ENCODE measurements around the gene CLSTN1. TPM values are rescaled to one million over a fixed set of nuclear protein-coding genes. Genes with fewer than 3 reads are reported as not detected.
A peak's percentile ranks its signal among the peaks of the same experiment; 100 is the strongest.

CLSTN1 gene
- total RNA-seq, 1 donor from 2014 or later, result 126 TPM

GRCh38 chr1:9835758-9836631 lies 12.2 kb upstream of the CLSTN1 start:
- H3K27me3 Mint-ChIP-seq (ENCODE audit: low read depth), result no peaks in the 10 kb centered on the region
- H3K4me1 Mint-ChIP-seq (ENCODE audit: low read depth), result peaks cover 9% of the 10 kb centered on the region
- no peak overlapping the region for H3K27ac Mint-ChIP-seq (ENCODE audit: unreplicated experiment)
- H3K9me3 Mint-ChIP-seq (ENCODE audit: low read depth), result no peaks in the 10 kb centered on the region
- no peaks in the 10 kb centered on the region for H3K36me3 Mint-ChIP-seq (ENCODE audit: low read depth)
- DNase-seq (ENCODE audit: low spot score), result peak; percentile 82
- no peak for TF ChIP-seq CTCF (IDR thresholded peaks at IDR 0.05)
- H3K4me3 Mint-ChIP-seq (ENCODE audit: unreplicated experiment), result no peak overlapping the region

- Mint-ChIP-seq H3K4me1 (ENCODE audit: low read depth) (peaks cover 9% of the 10 kb centered on the region), H3K36me3 (ENCODE audit: low read depth) (no peaks in the 10 kb centered on the region), H3K4me3 (ENCODE audit: unreplicated experiment) (no peak overlapping the region), H3K9me3 (ENCODE audit: low read depth) (no peaks in the 10 kb centered on the region), H3K27ac (ENCODE audit: unreplicated experiment) (no peak overlapping the region), H3K27me3 (ENCODE audit: low read depth) (no peaks in the 10 kb centered on the region)
- peak; percentile 67 for DNase-seq (ENCODE audit: low spot score)
- TF ChIP-seq CTCF (IDR thresholded peaks at IDR 0.05), result no peak
Observed at GRCh38 chr1:9835404-9835757, 11.6 kb upstream of the CLSTN1 start.

- no peaks in the 10 kb centered on the region for H3K9me3 Mint-ChIP-seq (ENCODE audit: low read depth)
- no peaks in the 10 kb centered on the region for H3K27me3 Mint-ChIP-seq (ENCODE audit: low read depth)
- no peak overlapping the region for H3K27ac Mint-ChIP-seq (ENCODE audit: unreplicated experiment)
- H3K4me1 Mint-ChIP-seq (ENCODE audit: low read depth), result peaks cover 9% of the 10 kb centered on the region
- no peak overlapping the region for H3K4me3 Mint-ChIP-seq (ENCODE audit: unreplicated experiment)
- no peak for DNase-seq (ENCODE audit: low spot score)
- no peaks in the 10 kb centered on the region for H3K36me3 Mint-ChIP-seq (ENCODE audit: low read depth)
- no peak for TF ChIP-seq CTCF (IDR thresholded peaks at IDR 0.05)
Observed at GRCh38 chr1:9833632-9834031, 9.9 kb upstream of the CLSTN1 start.

- Mint-ChIP-seq H3K4me1 (ENCODE audit: low read depth) (peaks cover 21% of the 10 kb centered on the region), H3K27ac (ENCODE audit: unreplicated experiment) (no peak overlapping the region), H3K4me3 (ENCODE audit: unreplicated experiment) (no peak overlapping the region), H3K9me3 (ENCODE audit: low read depth) (no peaks in the 10 kb centered on the region), H3K36me3 (ENCODE audit: low read depth) (no peaks in the 10 kb centered on the region), H3K27me3 (ENCODE audit: low read depth) (no peaks in the 10 kb centered on the region)
- peak; percentile 60 for TF ChIP-seq CTCF (IDR thresholded peaks at IDR 0.05)
- peak; percentile 87 for DNase-seq (ENCODE audit: low spot score)
Observed at GRCh38 chr1:9827558-9828185, 3.9 kb upstream of the CLSTN1 start.

GRCh38 chr1:9826616-9827015 lies 2.9 kb upstream of the CLSTN1 start:
- H3K9me3 Mint-ChIP-seq (ENCODE audit: low read depth), result no peaks in the 10 kb centered on the region
- peaks cover 31% of the 10 kb centered on the region for H3K4me1 Mint-ChIP-seq (ENCODE audit: low read depth)
- no peak overlapping the region for H3K4me3 Mint-ChIP-seq (ENCODE audit: unreplicated experiment)
- TF ChIP-seq CTCF (IDR thresholded peaks at IDR 0.05), result no peak
- H3K36me3 Mint-ChIP-seq (ENCODE audit: low read depth), result no peaks in the 10 kb centered on the region
- peak; percentile 20 for DNase-seq (ENCODE audit: low spot score)
- no peaks in the 10 kb centered on the region for H3K27me3 Mint-ChIP-seq (ENCODE audit: low read depth)
- H3K27ac Mint-ChIP-seq (ENCODE audit: unreplicated experiment), result no peak overlapping the region

Data from chondrocyte (in vitro differentiated cells).